ENCODE measurements around the gene ADAMTS19. TPM values are rescaled to one million over a fixed set of nuclear protein-coding genes. Genes with fewer than 3 reads are reported as not detected.
"Not testable (repeated sequence)": the region's sequence is repeated elsewhere in the genome, so short reads cannot be mapped to it uniquely, and the experiment has no call there.

The ADAMTS19 gene
- total RNA-seq, 1 donor from 2014 or later: not detected

DNA sequence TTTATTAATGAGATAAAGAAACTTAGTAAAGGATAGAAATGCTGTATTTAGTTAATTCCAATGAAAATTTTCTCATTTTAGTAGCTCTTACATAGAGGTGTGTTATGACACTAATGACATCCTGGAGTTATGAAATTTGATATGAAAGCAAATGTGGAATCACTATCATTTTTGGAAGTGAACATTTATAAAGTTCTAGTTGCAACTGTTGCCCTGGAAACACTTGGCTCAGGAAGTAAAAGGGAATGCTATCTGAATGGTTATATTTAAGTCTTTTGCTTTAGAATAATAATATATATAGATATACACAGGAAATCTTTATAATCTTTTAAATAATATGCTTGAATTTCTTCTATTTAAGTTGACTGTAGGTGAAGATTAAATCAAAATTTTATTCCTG lies 16.7 kb downstream of the ADAMTS19 start:
- DNase-seq (ENCODE audit: low read depth in 2 of 2): no peak

GRCh38 chr5:129477532-129477931 lies 17.4 kb downstream of the ADAMTS19 start:
- DNase-seq (ENCODE audit: low read depth in 2 of 2): no peak

DNA sequence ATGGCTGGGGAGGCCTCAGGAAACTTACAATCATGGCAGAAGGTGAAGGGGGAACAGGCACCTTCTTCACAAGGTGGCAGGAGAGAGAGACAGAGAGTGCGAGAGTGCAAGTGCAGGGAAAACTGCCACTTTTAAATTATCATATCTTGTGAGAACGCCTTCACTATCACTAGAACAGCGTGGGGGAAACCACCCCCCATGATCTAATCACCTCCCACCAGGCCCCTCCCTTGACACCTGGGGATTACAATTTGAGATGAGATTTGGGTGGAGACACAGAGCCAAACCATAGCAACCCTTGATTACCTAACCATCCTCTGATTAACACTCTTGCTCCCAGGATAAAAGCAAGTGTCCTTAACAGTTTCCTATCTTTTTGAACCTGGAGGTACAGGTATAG lies 21.1 kb downstream of the ADAMTS19 start:
- DNase-seq (ENCODE audit: low read depth in 2 of 2): no peak

DNA sequence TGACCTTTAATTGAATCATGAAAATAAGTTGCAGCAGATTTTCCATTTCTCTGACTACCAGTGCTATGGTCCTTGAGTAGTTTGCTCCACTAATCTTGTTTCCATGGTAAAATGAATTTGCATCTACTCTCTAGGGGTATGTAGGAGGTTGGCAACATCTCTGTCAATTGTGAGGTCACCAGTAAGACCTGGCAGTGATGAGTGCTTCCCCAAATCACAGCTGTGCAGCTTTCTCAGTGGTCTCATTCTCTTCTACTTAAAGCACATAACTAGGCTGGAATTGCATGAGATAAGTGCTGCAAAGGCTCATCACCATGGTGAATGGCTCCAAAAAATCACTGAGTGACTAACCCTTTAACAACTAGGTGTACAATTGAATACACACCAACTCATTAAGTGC lies 36.3 kb downstream of the ADAMTS19 start:
- DNase-seq (ENCODE audit: low read depth in 2 of 2): no peak

GRCh38 chr5:129496864-129497595 lies 36.9 kb downstream of the ADAMTS19 start:
- no peak for DNase-seq (ENCODE audit: low read depth in 2 of 2)

GRCh38 chr5:129499208-129499852 lies 39.2 kb downstream of the ADAMTS19 start:
- no peak for DNase-seq (ENCODE audit: low read depth in 2 of 2)

DNA sequence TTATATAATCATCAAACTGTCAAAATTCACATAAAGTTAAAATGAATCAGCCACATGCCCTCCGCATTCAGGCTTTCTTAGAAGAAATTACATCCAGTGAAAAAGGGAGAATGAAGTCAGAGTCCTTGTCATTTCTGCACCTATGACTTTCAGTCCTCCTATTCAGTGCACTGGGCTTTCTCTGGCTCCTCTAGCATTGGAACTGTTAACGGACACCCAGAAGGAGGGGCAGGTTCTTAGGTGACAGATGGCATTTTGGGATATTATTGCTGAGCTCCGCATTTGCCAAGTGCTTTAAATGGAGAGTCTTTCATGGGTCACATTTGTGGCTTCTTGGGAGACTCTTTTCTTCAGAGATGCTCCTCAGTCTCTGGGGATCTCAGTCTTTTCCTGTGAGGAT lies 40.0 kb downstream of the ADAMTS19 start:
- no peak for DNase-seq (ENCODE audit: low read depth in 2 of 2)

GRCh38 chr5:129506086-129506485 lies 46.0 kb downstream of the ADAMTS19 start:
- no peak for DNase-seq (ENCODE audit: low read depth in 2 of 2)

- no peak for DNase-seq (ENCODE audit: low read depth in 2 of 2)
These were observed 46.9 kb downstream of the ADAMTS19 start for GRCh38 chr5:129506950-129507349.

- no peak for DNase-seq (ENCODE audit: low read depth in 2 of 2)
These were observed 47.4 kb downstream of the ADAMTS19 start for GRCh38 chr5:129507527-129507926.

GRCh38 chr5:129508606-129509005 lies 48.5 kb downstream of the ADAMTS19 start:
- no peak for DNase-seq (ENCODE audit: low read depth in 2 of 2)

DNA sequence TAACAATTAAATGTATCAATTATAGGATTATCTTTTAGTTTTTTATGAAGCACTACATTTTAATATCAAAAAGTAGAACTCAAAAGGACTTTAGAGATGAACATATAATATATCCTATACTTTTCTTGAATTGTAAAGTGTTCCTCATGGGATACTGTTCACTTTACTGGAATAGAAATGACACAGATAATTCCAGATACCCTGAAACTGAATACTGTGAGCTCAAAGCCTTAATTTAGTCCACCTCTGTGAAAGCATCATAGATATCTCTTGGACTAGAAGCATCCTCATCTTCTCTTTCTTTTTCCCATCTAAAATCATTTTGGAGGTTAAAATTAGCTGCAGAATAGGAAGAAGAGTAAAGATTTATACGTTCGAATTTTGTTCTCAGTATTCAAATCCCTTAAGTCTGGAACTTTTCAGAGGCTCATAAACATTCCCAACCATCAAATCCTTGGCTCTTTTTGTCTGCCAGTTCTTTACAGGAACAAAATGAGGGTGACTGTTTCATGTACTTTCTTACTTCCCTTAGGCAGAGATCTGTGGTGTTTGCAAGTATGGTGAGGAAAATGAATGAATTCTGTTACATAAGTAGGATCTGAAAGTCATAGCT lies 49.4 kb downstream of the ADAMTS19 start:
- no peak for DNase-seq (ENCODE audit: low read depth in 2 of 2)

- DNase-seq (ENCODE audit: low read depth in 2 of 2): no peak
These were observed 51.2 kb downstream of the ADAMTS19 start for GRCh38 chr5:129511291-129511690.

DNA sequence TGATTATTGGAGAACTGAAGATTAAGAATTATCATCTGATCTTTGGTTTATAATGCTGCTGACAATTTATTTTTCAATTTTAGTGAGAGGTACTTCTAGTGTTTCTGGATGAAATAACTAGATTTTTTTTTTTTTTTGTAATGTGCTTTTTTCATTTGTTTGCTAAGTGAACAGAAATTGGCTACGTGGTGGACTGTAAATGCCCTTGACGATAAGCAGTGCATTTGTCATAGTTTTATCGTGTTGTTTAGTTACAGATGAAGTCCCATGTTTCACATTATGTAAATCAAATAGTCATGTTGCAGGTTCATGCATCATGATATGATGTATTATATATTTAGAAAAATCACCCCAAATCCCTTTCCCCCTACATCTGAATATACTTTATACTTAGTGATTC lies 81.0 kb downstream of the ADAMTS19 start:
- no peak for DNase-seq (ENCODE audit: low read depth in 2 of 2)

GRCh38 chr5:129541648-129542251 lies 81.7 kb downstream of the ADAMTS19 start:
- peak in 1 of 2 donors; percentile 21 for DNase-seq (ENCODE audit: low read depth in 2 of 2)

DNA sequence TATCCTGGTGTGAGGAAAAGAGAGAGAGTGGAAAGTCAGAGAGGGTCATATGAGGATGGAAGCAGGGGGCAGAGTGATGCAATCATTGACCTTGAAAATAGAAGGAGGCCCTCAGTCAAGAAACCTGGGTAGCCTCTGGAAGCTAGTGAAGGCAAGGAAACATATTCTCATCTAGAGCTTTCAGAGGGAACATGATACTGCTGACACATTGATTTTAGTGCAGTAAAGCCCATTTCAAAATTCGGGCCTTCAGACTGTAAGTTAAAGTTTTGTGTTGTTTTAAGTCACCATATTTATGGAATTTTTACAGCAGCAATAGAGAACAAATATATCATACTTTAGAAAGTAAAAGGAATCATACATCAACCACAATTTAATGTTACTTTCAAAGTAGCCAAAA lies 87.0 kb downstream of the ADAMTS19 start:
- DNase-seq (ENCODE audit: low read depth in 2 of 2): no peak

GRCh38 chr5:129554134-129554904 lies 94.2 kb downstream of the ADAMTS19 start:
- DNase-seq (ENCODE audit: low read depth in 2 of 2): no peak

- DNase-seq (ENCODE audit: low read depth in 2 of 2): no peak
These were observed 103.5 kb downstream of the ADAMTS19 start for GRCh38 chr5:129563585-129563984.

DNA sequence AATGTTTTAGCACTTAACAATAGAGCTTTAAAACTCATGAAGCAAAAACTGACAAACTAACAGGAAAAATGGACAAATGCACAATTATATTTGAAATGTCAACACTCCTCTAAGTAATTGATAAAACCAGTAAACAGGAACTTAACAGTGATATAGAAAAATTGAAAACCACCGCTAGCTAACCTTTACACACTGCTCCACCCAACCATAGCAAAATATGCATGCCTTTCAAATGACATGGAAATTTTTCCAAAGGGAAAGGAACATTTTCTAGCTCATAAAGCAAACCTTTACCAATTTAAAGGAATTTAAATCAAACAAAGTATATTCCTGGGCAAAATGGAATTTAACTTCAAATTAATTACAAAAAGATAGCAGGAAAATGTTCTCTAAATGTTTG lies 109.2 kb downstream of the ADAMTS19 start:
- DNase-seq (ENCODE audit: low read depth in 2 of 2): no peak

- no peak for DNase-seq (ENCODE audit: low read depth in 2 of 2)
These were observed 112.0 kb downstream of the ADAMTS19 start for GRCh38 chr5:129572060-129572459.

- not testable (repeated sequence) for DNase-seq (ENCODE audit: low read depth in 2 of 2)
These were observed 124.4 kb downstream of the ADAMTS19 start for GRCh38 chr5:129584496-129584895.
